ENCODE data around the gene DLGAP5.

Gene DLGAP5

GRCh38 chr14:55206175-55206693, 14.8 kb upstream of the DLGAP5 start:
- no peak overlapping the region for H3K9ac ChIP-seq (ENCODE audit: low read length)
- no peak overlapping the region for H2AFZ ChIP-seq (ENCODE audit: low read depth, low read length, severe bottlenecking)
- no peaks in the 10 kb centered on the region for H3K9me2 ChIP-seq (replicated peaks; ENCODE audit: insufficient read depth, low read length)
- H3K4me2 ChIP-seq (ENCODE audit: low read depth, low read length, poor library complexity, severe bottlenecking), result no peak overlapping the region
- no peaks in the 10 kb centered on the region for H3K36me3 ChIP-seq (ENCODE audit: low read length)
- H3K27ac ChIP-seq (ENCODE audit: low read depth, low read length), result no peak overlapping the region
- no peak overlapping the region for H3K4me3 ChIP-seq (ENCODE audit: insufficient read depth, low read length, poor library complexity, severe bottlenecking)
- no peaks in the 10 kb centered on the region for H3K9me3 ChIP-seq (ENCODE audit: insufficient read depth, low read length)
- H4K20me1 ChIP-seq (ENCODE audit: low read depth, low read length), result no peaks in the 10 kb centered on the region
- H3K79me2 ChIP-seq (ENCODE audit: insufficient read depth, low read length), result no peaks in the 10 kb centered on the region
- no peaks in the 10 kb centered on the region for H3K27me3 ChIP-seq (ENCODE audit: low read length)
- TF ChIP-seq CTCF (IDR thresholded peaks at IDR 0.05; ENCODE audit: insufficient read depth, low read length, poor library complexity, severe bottlenecking) (no peak), EZH2phosphoT487 (conservative IDR thresholded peaks at IDR 0.05; ENCODE audit: low read length) (no peak)
- no peaks in the 10 kb centered on the region for H3F3A ChIP-seq (ENCODE audit: insufficient read depth)

GRCh38 chr14:55201219-55202101, 10.1 kb upstream of the DLGAP5 start:
- Histone ChIP-seq H3K27me3 (ENCODE audit: low read length) (no peaks in the 10 kb centered on the region), H3K4me3 (ENCODE audit: insufficient read depth, low read length, poor library complexity, severe bottlenecking) (no peak overlapping the region), H4K20me1 (ENCODE audit: low read depth, low read length) (no peaks in the 10 kb centered on the region), H3F3A (ENCODE audit: insufficient read depth) (no peaks in the 10 kb centered on the region), H3K79me2 (ENCODE audit: insufficient read depth, low read length) (no peaks in the 10 kb centered on the region), H3K9me2 (replicated peaks; ENCODE audit: insufficient read depth, low read length) (no peaks in the 10 kb centered on the region), H2AFZ (ENCODE audit: low read depth, low read length, severe bottlenecking) (no peak overlapping the region), H3K4me2 (ENCODE audit: low read depth, low read length, poor library complexity, severe bottlenecking) (no peak overlapping the region), H3K9me3 (ENCODE audit: insufficient read depth, low read length) (no peaks in the 10 kb centered on the region), H3K36me3 (ENCODE audit: low read length) (no peaks in the 10 kb centered on the region), H3K9ac (ENCODE audit: low read length) (no peak overlapping the region), H3K27ac (ENCODE audit: low read depth, low read length) (no peak overlapping the region)
- TF ChIP-seq CTCF (IDR thresholded peaks at IDR 0.05; ENCODE audit: insufficient read depth, low read length, poor library complexity, severe bottlenecking) (no peak), EZH2phosphoT487 (conservative IDR thresholded peaks at IDR 0.05; ENCODE audit: low read length) (no peak)

GRCh38 chr14:55200651-55201050, 9.3 kb upstream of the DLGAP5 start:
- no peak overlapping the region for H3K4me2 ChIP-seq (ENCODE audit: low read depth, low read length, poor library complexity, severe bottlenecking)
- H3K27ac ChIP-seq (ENCODE audit: low read depth, low read length), result no peak overlapping the region
- H2AFZ ChIP-seq (ENCODE audit: low read depth, low read length, severe bottlenecking), result no peak overlapping the region

More at GRCh38 chr14:55200651-55201050, 9.3 kb upstream of the DLGAP5 start:
- Histone ChIP-seq H4K20me1 (ENCODE audit: low read depth, low read length) (no peaks in the 10 kb centered on the region), H3K9me3 (ENCODE audit: insufficient read depth, low read length) (no peaks in the 10 kb centered on the region), H3K9ac (ENCODE audit: low read length) (no peak overlapping the region), H3F3A (ENCODE audit: insufficient read depth) (no peaks in the 10 kb centered on the region), H3K79me2 (ENCODE audit: insufficient read depth, low read length) (no peaks in the 10 kb centered on the region), H3K36me3 (ENCODE audit: low read length) (no peaks in the 10 kb centered on the region), H3K27me3 (ENCODE audit: low read length) (no peaks in the 10 kb centered on the region), H3K9me2 (replicated peaks; ENCODE audit: insufficient read depth, low read length) (no peaks in the 10 kb centered on the region), H3K4me3 (ENCODE audit: insufficient read depth, low read length, poor library complexity, severe bottlenecking) (no peak overlapping the region)
- TF ChIP-seq CTCF (IDR thresholded peaks at IDR 0.05; ENCODE audit: insufficient read depth, low read length, poor library complexity, severe bottlenecking) (no peak), EZH2phosphoT487 (conservative IDR thresholded peaks at IDR 0.05; ENCODE audit: low read length) (no peak)
